Medulla oblongata (tissue), 1 donor: ENCODE results near the gene RYR2.
"Not testable (repeated sequence)": the region's sequence is repeated elsewhere in the genome, so short reads cannot be mapped to it uniquely, and the experiment has no call there.

ENCODE experiments used
- DNase-seq: peaks from one replicate; pipeline ENCODE4 v3.0.0-alpha.2; 2015; ENCODE audit errors: extremely low spot score

RYR2 gene

DNA sequence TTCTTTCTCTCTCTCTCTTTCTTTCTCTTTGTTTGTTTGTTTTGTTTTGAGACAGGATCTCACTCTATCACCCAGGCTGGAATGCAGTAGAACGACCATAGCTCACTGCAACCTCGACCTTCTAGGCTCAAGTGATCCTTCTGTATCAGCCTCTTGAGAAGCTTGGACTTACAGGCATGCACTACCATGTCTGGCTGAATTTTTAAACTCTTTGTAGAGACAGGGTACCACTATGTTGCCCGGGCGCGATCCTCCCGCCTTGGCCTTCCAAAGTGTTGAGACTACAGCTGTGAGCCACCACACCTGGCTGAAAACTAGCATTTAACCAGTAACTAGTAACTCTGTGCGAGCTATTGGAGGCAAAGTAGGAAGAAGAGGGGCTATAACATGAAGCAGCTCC lies 523.3 kb downstream of the RYR2 start:
- DNase-seq = no peak

DNA sequence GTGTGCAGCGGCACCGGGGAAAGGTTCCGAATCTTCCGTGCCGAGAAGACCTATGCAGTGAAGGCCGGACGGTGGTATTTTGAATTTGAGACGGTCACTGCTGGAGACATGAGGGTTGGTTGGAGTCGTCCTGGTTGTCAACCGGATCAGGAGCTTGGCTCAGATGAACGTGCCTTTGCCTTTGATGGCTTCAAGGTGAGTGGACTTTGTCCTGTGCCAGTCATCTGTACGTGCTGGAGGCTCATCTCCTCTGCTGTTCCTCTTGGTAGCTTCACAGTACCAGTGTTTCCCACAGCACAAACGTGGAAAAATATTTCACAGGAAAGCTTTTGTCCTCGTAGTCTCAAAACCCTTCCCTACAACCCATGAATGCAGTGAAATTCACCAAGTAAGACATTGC lies 524.6 kb downstream of the RYR2 start:
- no peak for DNase-seq

DNA sequence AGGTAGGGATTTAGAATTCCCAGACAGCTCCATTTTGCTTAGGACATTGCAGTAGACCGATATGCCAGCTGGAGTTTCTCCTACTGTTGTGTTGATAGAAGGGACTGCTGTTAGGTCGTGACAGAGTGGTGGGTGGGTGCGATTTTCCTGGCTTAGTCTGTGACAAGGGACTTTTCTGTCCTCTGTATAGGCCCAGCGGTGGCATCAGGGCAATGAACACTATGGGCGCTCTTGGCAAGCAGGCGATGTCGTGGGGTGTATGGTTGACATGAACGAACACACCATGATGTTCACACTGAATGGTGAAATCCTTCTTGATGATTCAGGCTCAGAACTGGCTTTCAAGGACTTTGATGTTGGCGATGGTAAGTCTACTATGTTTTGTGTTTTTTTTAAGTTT lies 527.0 kb downstream of the RYR2 start:
- no peak for DNase-seq

DNA sequence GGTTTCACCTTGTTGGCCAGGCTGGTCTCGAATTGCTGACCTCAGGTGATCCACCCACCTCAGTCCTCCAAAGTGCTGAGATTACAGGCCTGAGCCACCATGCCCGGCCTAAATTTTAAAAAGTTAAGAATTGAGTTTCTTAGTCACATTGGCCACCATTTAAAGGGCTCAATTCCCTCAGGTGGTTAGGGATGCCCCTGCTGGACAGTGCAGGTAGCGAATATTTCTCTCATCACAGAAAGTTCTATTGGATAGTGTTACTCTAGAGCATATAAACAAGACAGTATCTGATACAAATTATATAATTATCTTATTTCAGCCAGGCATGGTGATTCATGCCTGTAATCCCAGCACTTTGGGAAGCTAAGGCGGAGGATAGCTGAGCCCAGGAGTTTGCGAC lies 528.5 kb downstream of the RYR2 start:
- no peak for DNase-seq

DNA sequence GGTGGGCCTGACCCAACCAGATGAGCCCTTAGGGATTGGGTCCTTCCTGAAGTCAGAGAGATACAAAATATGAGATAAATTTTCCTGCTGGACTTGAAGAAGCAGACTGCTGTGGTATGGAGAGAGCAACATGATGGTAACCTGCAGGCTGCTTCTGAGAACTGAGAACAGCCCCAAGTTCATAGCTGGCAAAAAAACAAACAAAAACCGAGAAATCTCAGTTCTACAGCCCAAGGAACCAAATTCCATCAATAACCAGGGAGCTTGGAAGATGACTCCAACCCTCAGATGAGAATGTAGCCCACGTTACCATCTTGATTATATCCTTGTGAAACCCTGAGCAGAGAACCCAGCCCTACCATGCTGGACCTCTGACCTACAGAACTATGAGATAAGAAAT lies 532.6 kb downstream of the RYR2 start:
- DNase-seq = no peak

DNA sequence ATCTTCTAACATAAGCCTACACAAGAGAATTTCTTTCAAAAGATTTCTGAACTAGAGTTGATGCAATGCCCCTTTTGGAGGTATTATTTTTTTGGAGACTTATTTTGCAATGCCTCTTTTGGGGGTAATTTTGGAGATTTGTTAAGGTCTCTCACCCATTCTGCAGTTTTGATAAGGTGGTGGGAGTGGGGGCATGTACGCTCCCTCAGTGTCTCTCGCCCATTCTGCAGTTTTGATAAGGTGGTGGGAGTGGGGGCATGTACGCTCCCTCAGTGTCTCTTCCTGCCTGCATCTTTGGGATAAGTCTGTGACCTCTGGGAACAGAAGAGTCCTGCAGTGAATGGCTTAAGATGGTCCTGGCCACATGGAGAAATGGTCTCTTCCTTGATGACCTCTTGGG lies 536.6 kb downstream of the RYR2 start:
- no peak for DNase-seq

DNA sequence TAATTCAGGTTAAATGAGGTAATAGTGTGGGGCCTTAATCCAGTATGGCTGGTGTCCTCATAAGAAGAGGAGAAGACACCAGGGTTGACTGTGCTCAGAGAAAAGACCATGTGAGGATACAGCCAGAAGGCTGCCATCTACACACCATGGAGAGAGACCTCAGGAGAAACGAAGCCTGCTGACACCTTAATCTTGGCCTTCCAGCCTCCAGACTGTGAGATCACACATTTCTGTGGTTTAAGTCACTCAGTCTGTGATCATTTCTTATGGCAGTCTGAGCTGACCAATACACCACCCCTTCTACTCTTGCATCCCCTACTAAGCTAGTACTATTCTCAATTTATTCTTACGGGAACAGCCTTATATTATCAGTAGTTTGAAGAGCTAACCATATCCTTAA lies 538.7 kb downstream of the RYR2 start:
- DNase-seq = no peak

DNA sequence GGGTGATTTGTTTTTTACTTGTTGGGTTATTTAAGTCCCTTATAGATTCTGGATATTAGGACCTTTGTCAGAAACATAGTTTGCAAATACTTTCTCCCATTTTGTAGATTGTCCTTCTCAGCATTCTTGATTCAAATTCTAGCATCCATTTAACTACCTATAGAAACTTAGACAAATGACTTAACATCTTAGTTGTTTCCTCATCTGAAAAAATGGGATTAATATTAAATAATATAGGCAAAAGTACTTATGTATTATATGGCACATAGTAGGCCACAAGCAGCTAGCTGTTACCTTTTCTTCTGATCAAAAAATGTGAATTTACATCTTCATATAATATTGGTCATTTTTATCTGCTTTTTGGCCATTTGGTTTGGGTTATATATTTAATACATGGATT lies 541.3 kb downstream of the RYR2 start:
- DNase-seq = no peak

DNA sequence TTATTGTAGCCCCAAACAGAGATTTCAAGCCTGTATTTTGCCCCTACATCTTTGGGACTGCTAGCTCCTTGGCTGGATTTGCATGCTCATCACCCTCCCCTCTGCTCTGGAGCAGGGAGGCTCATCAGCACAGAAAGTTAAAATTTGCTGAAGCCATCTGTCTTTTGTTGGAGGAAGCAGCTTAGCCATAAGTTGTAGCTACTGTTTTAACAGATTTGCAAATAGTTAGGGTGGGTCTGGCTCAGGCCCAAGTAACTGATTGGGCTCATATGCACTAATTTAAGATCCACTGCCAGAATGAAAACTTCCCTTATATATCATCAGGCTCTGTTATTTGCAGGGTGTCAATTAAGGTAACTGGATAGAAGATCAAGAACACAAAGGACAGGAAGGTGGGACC lies 541.8 kb downstream of the RYR2 start:
- no peak for DNase-seq

DNA sequence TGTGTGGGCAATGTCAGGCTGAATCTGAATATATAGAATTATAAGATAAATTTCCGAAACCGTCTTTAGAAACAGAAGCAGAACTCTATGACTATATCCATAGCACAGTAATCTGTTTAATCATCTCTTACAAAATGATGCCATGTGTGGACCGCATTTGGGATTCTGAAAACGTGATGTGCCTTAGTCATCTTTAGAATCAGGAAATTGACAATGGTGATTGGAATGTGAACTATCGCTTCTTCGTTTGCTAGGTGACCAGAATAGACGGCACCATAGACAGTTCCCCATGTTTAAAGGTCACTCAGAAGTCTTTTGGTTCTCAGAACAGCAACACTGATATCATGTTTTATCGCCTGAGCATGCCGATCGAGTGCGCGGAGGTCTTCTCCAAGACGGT lies 548.4 kb downstream of the RYR2 start:
- DNase-seq = no peak

DNA sequence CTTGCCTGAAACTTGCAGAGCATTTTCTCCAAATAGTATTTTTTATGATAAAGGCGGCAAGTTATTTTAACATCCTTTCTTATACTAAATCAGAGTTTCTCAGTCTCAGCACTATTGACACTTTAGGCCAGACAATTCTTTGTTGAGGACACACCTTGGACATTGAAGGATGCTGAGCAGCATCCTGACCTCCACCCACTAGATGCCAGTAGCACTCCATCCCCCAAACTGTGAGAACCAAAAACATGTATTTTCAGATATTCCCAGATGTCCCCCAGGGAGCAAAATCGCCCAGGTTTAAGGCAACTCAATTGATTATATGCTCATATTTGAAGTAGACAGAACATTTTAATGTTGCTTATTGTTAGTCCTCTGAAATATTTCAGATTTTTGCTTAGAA lies 549.4 kb downstream of the RYR2 start:
- no peak for DNase-seq

DNA sequence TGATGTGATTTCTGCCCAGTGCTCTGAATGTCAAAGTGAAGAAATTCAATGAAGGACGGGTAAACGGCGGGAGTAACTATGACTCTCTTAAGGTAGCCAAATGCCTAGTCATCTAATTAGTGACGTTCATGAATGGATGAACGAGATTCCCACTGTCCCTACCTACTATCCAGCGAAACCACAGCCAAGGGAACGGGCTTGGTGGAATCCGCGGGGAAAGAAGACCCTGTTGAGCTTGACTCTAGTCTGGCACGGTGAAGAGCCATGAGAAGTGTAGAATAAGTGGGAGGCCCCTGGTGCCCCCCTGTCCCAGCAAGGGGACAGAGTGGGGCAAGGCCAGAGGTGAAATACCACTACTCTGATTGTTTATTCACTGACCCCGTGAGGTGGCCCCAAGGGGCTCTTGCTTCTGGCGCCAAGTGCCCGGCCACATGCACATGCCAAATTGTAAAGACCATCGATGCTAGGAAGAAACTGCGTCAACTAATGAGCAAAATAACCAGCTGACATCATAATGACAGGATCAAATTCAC lies 561.1 kb downstream of the RYR2 start:
- DNase-seq = not testable (repeated sequence)

DNA sequence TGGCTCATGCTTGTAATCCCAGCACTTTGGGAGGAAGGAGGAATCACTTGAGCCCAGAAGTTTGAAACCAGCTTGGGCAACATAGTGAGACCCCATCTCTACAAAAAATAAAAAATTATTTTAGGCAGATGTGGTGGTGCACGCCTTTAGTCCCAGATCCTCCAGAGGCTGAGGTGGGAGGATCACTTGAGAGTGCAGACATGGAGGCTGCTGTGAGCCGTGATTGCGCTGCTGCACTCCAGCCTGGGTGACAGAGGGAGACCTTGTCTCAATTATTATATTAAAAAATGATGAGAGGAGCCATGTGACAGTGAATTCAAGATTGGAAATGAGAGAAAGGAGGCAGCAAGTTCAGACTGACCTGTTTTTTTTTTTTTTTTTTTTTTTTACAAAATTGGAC lies 566.4 kb downstream of the RYR2 start:
- no peak for DNase-seq

DNA sequence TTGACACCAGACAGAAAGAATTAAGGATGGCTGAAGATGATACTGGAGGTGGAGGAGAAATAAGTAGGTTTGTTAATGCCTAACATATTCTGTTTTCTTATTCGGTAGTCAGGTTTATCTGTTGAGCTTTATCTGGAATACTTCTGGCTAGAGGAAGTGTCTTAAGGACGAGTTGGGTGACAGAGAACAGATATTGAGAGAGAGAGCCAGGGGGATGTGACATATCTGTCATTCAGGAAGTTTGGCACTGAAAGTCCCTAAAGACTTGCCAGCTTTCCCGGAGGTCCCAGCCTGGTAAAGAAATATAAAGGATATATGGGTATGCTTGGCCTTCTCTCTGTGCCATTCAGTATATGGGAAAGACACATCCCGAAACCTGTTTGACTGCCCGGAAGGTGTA lies 568.2 kb downstream of the RYR2 start:
- no peak for DNase-seq

DNA sequence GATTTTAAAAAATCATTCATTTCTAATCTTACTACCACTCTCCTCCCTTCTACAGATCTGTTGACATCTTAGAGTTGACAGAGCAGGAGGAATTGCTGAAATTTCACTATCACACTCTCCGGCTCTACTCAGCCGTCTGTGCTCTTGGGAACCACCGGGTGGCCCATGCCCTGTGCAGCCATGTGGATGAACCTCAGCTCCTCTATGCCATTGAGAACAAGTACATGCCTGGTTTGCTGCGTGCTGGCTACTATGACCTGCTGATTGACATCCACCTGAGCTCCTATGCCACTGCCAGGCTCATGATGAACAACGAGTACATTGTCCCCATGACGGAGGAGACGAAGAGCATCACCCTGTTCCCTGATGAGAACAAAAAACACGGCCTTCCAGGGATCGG lies 572.0 kb downstream of the RYR2 start:
- DNase-seq = no peak

DNA sequence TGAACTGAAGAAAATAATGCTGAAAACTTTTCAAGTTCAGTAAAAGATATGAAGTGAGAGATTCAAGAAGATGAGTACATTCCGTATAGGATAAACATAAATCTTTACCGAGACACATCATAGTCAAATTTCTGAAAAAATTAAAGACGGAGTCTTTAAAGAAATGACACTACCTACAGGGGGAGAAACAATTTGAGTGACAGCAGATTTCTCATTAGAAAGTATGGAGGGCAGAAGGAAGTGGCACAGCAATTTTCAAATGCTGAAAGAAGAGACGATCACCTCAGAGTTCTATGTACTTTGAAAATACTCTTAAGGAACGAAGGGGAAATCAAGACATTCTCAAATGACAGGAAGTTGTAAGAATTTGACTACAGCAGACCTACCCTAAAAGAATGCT lies 577.6 kb downstream of the RYR2 start:
- DNase-seq = no peak

DNA sequence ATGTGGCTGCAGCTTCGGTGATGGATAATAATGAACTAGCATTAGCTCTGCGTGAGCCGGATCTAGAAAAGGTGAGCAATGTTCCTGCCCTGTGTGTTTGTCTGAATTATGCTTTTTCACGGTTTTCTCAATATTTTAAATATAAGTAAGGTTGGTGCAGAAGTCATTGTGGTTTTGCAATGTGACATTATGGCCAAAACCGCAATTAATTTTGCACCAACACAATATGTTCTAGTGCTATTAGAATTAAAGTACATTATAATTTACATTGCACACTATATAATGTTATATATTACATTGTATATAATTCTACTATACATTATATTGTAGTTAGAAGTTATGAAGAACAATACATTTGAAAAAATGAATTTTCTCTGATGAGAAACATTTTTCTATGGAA lies 592.9 kb downstream of the RYR2 start:
- no peak for DNase-seq

DNA sequence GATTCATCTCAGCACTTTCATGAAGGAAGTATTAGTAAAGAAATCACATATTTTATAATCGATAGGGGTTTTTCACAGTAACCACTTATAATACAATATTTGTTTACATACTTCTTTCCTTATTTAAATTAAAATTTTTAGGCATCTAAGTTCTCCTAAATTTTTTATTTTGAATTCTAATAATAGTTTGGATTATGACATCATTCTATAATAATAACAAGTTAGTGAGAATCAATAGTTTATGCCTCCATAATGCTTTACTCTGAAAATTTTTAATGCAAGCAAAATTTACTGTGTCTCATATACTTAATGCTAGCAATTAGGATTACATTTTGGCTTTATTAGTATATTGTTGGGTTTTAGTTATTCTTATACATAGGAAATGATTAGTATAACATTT lies 596.6 kb downstream of the RYR2 start:
- no peak for DNase-seq

DNA sequence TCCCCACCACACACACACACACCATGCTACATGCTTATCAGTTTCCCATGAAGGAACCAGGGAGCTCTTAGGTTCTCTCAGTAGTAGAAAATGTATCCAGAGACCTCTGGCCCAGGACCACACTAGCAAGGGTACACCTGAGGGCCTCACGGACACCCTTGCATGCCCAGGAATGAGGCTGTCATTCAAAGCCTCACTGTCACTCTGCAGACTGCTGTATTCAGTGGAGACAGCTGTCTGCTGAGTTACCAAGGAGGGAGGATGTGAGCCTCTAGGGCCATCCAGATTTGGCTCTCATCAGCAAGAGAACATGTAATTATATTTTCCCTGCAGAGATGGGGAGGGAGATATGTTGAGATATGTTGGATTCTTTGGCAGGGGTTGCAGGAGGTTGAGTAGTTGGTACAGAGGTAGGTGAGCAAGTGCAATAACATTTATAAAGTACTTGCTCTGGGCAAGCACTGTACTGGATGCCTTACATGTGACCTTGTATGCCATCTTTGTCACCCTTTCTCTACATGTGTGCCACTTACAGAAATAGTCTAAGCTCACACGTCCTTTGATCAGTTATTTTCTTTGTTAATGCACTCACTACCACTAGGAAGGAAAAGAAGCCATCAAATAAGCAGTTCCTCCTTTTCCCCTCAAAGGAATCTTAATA lies 598.2 kb downstream of the RYR2 start:
- DNase-seq = no peak

DNA sequence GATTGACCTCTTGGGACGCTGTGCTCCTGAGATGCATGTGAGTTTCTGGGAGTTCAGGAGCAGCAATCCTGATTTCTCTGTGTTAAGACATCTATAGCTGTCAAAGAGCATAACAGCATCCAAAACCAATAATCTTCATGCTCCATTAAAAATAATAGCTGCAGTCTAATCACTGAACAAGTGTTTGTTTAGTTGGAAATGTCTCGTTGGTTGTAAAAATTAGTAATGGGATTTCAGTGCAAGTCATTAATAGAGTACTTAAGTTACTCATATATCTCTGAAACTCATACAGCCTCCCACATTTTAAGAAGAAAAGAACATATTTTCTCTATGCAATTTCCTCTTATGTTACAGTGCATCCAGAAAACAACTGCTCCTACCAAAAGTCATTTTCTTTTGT lies 599.0 kb downstream of the RYR2 start:
- DNase-seq = no peak

DNA sequence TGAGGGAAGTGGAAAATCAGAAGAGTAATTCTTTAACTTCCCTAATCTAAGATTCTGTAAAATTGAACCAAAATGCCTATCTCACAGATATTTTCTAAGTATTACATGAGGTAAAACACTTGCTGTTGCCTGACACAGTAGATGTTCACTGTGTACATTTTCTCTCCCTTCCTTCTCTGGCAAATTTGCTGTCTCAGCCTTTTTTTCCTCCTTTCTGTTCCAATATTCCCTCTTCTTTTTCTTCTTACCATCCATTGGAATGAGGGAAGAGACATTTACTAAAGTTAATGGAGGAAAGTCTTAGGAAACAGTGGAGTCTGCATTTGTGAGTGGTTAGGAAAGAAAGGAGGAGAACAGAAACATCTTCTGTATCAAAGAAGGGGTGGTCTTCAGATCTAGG lies 608.8 kb downstream of the RYR2 start:
- DNase-seq = no peak

DNA sequence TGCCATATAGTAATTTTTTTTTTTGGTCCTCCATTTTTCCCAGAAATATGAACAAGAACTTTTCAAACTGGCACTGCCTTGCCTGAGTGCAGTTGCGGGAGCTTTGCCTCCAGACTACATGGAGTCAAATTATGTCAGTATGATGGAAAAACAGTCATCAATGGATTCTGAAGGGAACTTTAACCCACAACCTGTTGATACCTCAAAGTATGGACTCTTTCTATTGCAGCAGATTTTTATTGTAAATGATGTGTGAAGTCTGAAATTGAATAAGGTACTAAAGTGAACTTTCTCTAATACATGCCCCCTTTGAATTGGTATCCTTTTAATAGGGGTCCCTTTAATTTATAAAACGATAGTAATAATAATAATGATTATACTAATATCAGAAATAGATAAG lies 613.8 kb downstream of the RYR2 start:
- no peak for DNase-seq

DNA sequence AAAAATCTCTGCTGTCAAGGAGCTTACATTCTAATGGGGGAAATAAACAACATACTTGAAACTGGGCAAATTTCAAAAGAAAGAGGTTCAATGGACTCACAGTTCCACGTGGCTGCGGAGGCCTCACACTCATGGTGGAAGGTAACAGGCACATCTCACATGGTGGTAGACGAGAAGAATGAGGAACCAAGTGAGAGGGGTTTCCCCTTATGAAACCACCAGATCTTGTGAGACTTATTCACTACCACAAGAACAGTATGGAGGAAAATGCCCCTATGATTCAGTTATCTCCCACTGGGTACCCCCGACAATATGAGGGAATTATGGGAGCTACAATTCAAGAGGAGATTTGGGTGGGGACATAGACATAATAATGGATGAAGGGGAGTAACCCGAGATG lies 622.4 kb downstream of the RYR2 start:
- DNase-seq = no peak

DNA sequence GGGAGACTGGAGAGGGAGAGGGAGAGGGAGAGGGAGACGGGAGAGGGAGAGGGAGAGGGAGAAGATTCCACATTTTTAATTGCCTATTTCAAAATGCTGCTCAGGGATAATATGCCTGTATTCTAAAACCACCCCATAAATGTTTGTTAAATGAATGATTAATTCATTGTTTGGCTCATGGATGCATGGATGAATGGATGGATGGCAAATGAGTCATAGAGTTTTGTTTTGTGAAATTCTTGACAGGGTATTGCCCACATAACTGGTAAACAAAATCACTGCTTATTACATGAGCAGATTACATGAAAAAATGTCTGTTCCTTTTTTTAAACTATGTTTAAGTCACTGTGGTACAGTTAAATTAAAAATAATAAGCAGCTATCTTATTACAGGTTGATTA lies 628.3 kb downstream of the RYR2 start:
- no peak for DNase-seq
